Right renal pelvis (tissue), 4 donors: Measurements from ENCODE around the gene PCNT. TPM values are rescaled to one million over a fixed set of nuclear protein-coding genes. Genes with fewer than 3 reads are reported as not detected.
A peak's percentile ranks its signal among the peaks of the same experiment; 100 is the strongest.
"Not testable (repeated sequence)": the region's sequence is repeated elsewhere in the genome, so short reads cannot be mapped to it uniquely, and the experiment has no call there.

ENCODE experiments used
- DNase-seq, 4 donors: peaks; one replicate each; pipeline ENCODE4 v3.0.0-alpha.2; 2013; ENCODE audit warnings: low read depth in 4 of 4, low spot score in 3 of 4, missing footprints in 1 of 4
- polyA plus RNA-seq, 4 donors: library from polyadenylated mRNA; unstranded; fragments of 120-200 nt; gene quantifications; one replicate each; pipeline ENCODE4 v1.2.1, GENCODE V29; 2013; ENCODE audit not compliant: insufficient read length in 4 of 4

The PCNT gene
- polyA plus RNA-seq, 4 donors, result 32.0 to 34.6 (median 32.5) TPM

DNA sequence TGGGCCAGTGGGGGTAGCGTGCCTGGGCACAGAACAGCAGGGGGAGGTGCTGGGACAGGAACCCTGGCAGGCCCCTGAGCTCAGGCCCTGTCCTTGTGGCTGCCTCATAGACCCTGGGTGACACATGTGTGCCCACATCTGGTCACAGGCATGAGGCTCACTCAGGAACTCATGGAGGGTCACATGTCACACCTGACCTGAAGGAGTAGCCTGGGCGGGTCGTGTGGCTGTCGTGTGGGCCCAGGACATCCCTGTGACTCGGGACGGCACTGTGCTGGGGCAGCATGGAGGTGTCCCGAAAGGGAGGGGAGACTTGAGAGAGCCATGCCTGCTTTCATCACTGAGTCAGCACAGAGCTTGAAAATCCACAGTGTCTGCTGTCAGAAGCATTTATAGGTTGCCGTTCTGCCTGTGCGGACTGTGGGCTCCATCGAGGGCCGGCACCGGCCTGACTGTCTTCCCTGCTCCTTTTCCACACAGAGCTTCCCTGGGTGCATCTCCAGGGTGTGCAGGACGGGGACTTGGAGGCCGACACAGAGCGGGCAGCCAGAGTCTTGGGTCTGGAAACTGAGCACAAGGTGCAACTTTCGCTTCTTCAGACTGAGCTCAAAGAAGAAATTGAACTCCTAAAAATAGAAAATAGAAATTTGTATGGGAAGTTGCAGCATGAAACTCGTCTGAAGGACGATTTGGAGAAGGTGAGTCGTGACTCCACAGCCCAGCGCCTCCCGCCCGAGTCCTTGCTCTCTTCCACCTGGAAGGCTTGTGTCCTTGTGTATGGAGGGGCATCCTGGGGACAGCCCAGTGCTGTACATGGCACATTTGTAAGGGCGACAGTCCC is 32.8 kb downstream of the PCNT start:
- DNase-seq, result no peak

DNA sequence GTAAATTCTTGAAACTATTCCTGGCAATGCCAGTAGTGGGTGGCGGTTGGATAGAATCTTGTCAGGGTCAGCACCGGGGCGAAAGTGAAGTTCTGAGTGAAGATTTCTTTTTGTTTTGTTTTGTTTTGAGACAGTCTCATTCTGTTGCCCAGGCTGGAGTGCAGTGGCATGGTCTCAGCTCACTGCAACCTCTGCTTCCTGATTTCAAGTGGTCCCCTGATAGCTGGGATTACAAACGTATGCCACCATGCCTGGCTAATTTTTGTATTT is 33.3 kb downstream of the PCNT start:
- no peak for DNase-seq

DNA sequence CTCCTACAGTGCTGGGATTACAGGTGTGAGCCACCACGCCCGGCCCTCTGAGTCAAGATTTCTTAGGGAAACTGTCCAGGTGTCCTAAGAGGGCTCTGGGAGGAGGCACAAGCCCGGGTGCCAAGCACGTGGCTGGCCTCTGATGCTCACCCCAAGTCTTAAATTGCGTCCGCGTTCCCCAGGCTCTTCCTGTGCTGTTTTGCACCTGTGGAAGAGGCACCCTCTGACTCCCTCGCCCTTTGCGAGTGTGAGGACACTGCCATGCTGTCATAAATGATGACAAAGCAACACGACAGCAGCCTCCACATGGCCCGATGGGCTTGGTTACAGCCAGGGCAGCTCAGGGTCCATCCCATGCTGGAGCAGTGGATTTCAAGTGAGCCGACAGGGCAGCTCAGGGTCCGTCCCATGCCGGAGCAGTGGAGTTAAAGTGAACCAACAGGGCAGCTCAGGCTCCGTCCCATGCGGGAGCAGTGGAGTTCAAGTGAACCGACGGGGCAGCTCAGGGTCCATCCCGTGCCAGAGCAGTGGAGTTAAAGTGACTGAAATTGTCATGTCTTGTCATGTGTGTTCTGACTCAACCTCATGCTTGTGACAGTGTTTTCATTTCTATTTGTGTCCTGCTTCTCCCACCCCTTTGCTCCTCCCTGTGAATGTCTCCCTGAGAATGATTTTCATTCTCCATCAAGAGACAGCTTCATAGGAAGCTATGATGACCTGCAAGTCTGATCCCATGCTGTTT is 33.9 kb downstream of the PCNT start:
- DNase-seq, result no peak

DNA sequence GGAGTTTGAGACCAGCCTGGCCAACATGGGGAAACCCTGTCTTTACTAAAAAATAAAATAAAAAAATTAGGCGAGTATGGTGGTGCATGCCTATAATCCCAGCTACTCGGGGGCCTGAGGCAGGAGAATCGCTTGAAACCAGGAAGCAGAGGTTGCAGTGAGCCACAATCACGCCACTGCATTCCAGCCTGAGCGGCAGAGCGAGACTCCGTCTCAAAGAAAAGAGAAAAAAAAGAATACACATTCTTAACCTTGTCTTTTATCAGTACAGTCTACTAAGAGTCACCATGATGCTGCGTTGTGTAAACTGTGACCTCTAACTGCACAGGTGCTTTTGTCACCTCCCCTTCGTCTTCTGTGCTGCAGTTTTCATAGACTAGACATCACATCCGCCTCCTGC is 37.2 kb downstream of the PCNT start:
- no peak for DNase-seq

DNA sequence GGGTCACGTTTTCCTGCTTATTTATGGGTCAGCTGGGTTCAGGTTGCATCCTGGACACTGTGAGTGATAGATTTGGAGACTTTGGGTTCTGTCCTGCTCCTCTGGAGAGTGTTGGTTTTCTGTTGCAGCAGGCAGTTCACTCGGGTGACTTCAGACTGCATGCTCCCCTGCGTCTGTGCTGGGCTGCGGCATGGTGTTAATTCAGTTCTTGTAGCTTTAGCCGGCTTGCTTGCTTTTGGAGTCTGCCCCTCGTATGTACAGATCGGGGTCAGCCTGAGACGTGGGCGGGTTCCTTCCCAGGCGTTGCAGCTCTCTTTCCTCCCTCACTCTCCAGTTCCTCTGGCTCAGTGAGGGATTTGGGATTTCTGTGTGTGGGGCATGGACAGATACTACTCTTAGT is 38.0 kb downstream of the PCNT start:
- peak in 1 of 4 donors; percentile 50 for DNase-seq

DNA sequence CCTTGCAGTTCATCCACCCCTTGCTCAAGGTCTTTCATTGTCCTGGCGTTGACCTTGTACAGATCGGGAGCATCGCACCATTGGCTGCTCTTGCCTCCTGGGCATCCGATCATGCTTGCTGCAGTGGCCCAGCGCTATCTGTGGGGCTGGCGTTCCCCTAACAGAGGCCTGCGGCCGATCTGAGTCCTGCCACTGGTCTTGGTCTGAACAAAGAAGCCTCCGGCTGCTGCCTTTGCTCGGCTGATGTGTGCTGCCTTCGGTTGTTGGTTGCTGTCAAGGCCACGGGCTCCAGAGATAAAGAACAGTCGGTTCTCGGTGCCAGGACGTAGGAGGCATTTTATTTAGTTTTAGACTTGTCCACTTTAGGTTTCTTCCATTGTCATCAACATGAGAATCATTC is 39.0 kb downstream of the PCNT start:
- no peak for DNase-seq

DNA sequence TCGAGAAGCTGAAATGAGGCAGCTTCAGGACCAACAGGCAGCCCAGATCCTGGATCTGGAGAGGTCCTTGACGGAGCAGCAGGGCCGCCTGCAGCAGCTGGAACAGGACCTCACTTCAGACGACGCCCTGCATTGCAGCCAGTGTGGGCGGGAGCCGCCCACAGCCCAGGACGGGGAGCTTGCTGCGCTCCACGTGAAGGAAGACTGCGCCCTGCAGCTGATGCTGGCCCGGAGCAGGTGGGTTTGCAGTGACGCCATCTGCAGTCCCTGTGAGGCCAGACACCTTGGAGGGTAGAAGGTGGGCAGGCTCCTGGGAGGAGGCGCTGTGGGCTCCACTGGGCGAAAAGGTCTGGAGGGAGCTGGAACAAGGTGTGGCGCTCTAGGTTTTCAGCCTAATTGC is 39.7 kb downstream of the PCNT start:
- DNase-seq, result no peak

DNA sequence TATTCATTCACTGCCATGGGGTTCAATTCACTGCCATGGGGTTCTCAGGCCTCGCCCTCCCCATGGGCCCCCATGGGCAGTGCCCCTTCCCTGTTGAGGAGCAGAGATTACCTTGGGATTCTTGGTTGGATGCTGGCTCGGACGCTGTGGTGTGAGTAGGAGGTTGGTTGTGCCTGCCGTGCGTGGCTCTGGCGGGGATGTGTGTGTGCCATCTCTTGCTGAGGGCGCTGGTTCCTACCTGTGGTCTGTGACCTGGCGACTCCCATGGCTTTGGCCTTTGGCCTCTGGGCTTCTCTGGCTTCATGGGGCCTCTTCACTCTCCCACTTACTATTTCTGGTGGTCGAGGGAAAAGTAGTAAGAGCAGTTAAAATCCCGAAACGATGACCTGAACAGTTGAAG is 42.1 kb downstream of the PCNT start:
- DNase-seq, result no peak

DNA sequence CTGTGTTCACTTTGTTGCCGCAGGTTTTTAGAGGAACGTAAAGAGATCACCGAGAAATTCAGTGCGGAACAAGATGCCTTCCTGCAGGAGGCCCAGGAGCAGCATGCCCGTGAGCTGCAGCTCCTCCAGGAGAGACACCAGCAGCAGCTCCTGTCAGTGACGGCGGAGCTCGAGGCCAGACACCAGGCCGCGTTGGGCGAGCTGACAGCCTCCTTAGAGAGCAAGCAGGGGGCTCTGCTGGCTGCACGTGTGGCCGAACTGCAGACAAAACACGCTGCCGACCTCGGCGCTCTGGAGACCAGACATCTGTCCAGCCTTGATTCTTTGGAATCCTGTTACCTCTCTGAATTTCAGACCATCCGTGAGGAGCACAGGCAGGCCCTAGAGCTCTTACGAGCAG is 42.6 kb downstream of the PCNT start:
- DNase-seq, result no peak

DNA sequence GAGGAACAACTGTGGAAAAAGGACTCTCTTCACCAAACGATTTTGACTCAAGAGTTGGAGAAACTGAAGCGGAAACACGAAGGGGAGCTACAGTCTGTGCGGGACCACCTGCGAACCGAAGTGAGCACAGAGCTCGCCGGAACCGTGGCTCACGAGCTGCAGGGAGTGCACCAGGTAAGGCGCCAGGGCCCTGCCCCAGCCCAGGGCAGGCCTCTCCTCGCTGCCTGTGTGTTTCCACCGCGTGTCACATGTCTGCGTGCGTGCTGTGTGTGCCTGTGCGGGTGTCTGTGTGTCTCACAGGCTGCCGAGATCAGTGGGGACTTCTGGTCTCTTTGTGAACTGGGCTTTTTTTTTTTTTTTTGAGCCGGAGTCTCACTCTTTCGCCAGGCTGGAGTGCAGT is 43.0 kb downstream of the PCNT start:
- DNase-seq, result no peak

DNA sequence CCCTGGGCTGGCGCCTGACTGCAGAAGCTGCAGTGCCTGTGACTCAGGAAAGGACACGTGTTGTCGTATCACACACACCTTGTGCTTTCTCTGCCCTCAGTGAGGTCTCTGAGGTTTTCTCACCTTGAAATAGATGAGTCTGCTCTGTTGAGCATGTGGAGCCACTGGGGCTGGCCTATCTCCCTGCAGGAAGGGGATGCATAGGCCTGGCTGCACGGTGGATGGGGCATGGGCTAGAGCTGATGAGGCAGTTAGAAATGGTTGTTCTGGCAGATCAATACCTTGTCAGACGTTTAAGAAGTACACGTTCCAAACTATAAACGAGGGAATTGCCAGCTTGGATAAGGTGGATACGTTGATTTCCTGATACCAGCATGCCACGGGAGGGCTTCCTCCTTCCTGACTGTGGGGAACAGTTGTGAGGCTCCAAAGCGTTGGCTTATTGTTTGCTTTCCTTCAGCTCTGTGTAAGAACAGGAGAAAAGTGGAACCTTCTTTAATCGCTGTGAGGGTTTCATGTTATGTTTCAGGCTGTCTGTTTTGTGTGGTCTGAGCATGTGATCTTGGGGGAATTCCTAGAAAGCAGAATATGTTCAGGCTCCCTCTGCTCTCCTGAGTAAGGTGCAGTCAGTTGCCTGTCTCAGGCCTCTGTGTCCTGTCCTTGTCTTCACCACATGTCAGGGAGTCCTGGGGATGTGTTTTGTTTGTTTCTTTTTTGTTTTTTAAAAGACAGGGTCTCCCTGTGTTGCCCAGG is 44.8 kb downstream of the PCNT start:
- no peak for DNase-seq

DNA sequence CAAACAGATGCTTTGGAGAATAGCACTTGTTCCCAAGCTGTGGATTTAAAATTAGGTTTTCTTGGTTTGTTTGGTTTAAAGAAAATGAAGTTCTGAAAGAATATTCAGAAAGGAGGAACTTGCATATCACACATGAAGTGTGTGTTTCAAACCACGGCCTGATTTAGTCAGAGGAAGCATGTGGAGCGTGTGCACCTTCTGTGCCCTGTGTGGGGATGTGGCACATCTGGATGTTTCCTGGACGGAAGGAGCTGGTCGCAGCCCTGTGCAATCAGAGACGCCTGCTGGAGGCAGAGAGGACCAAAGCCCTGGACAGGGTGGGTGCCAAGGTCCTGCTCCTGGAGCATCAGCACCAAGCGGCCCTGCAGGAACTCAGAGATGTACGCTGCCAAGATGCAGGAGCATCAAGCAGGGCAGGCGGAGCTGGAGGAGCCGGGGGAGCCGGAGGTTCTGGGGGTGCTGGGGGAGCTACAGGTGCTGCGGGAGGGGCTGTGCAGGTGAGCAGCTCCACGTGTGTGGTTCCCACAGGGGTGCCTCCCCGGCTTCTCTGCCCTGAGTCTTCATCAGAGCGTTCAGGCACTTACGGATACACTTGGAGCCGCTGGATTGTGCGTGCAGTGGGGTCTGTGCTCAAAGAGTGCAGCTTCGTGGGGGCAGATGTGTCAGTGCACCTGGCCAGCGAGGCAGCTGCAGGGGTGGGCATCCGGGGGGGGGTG is 45.7 kb downstream of the PCNT start:
- DNase-seq, result no peak

DNA sequence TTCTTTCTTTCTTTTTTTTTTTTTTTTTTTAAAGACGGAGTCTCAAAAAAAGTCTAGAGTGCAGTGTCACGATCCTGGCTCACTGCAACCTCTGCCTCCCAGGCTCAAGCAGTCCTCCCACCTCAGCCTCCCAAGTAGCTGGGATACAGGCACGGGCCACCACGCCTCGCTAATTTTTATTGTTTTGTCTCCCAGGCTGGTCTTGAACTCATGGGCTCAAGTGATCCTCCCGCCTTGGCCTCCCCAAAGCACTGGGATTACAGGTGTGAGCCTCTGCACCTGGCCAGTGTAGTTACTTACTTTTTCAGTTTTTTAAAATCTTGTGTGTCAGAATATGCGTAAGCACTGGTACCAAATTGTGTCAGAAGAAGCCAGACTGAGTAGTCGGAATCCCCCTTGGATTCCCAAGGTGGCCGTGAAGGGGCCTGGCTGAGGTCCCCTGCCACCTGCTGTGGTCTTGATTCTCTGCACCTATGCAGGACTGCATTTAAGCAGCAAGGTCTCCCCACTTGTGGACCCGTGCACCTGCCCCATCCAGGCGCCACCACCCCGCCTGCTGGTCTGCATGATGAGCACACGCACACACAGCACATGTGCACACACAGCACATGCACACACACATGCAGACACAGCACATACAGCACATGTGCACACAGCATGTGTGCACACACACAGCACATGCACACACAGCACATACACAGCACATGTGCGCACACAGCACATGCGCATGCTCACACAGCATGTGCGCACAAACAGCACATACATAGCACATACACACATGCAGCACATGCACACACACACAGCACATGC is 47.5 kb downstream of the PCNT start:
- no peak for DNase-seq

DNA sequence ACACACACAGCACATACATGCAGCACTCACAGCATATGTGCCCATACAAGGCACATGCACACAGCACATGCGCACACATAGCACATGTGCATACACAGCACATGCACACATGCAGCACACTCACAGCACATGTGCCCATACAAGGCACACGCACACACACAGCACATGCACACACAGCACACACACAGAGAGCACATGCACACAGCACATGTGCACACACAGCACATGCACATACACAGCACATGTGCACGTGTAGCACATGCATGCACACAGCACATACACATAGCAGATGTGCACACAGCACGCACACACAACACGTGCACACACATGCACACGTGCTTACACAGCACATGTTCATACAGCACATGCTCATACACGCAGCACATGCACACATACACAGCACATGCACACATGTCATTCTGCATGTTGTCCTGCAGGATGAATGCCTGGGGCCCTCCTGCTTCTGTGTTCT is 48.1 kb downstream of the PCNT start:
- no peak for DNase-seq

DNA sequence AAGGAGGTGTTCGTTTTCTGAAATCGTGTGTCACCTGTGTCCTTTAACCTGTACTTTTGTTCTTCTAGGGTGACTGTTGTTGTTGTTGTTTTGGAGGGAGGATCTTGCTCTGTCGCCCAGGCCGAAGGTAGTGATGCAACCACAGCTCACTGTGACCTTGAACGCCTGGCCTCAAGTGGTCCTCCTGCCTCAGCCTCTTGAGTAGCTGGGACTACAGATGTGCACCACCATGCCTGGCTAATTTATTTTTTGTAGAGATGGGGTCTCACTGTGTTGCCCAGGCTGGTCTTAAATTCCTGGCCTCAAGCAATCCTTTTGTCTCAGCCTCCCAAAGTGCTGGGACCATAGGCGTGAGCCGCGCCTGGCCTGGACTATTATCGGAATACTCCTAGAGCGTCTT is 49.0 kb downstream of the PCNT start:
- not testable (repeated sequence) for DNase-seq

DNA sequence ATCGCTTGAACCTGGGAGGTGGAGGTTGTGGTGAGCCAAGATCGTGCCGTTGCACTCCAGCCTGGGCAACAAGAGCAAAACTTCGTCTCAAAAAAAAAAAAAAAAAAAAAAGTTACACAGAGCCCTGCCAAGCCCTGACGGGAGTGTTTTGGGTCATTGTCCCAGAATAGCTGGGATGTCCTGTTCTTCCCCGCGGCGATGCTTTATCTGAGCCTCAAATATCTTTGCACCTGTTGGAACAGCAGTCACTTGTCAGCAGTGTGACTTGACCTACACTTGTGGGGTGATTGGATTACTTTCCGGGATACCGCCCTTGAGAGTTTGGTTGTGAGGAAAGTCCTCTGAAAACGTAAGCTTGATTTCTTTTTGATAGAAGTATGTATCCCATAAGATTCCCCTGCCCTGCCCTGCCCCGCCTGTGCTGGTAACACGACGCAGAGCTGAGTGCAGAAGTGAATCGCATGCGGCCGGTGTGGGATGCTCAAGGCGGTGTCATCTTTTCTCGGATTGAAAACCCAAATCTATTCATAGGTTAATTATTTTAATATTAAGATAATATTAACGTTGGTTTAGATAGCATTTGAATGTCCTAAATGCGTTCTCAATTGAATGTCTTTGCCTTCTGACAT is 50.9 kb downstream of the PCNT start:
- no peak for DNase-seq

DNA sequence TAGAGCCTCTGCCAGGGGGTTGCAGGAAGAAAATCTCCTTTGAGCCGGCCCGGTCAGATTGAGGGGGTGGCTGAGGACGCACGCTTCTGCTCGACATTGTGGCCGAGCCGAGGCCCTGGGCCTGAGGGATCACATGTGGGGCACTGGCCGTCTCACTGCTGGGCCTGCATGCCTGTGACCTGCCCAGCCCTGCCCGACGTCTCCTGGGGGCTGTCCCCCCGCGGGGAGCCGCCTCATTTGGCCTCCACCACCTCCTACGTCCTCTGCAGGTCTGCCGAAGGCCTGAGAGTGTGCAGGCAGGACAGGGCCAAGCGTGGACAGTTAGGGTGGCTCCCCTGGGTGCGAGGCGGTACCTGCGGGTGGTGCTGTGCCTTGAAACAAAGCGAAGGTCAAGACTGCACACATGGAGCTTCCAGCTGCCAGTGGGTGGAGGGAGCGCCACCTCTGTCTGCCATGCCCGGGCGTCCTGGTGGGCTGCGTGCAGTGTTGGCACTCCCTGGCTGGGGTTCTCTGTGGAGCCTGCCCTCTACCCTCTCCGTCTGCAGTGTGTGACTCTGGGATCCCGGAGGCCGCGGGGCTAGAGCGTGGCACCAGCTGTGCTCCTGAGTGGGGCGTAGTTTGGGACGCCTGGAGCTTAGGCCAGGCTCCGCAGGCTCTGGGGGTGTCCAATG is 51.7 kb downstream of the PCNT start:
- no peak for DNase-seq

DNA sequence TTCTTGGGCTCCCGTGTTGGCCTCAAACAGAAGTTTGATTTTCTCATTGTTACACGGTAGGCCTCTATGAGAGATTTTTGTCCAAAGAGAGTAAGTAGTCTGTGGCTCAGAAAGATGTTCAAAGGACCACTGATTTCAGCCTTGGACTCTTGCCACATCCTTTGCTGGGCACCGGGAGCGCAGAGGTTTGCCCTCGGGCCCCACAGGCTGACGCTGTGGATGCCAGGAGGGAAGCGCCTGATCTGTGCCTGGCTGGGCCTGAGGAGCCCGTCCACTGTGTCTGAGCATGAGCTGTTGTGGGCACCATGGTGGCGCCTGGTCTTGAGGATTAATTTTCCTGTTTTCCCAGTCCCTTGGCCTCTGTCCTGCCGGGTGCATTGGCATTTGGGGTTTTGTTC is 52.3 kb downstream of the PCNT start:
- no peak for DNase-seq

DNA sequence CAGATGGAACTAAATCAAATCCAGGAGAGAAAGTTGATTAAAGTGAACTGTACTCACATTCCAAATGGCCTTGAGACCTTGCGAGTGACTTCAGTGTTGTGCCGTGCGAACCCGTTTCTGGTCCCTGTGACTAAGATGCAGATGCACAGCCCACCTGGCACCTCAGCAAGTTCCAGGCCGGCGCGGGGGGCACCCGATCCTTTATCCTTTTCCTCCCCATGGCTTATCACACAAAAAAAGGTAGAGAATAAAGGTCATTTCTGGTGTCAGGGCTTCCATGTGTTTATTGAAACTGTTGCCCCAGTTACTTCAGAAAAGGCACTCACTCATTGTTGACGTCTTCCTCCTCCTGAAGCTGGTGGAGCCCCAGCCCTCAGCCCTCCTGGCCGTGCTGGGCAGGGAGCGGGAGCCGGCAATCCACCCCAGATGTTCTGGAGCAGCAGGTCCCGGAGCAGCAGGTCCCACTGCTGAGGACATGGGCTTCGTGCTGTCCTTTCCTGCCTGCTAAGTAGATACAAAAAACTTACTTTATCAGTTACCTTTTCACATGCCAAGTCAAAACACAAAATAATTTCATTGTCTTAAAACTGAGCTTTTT is 53.0 kb downstream of the PCNT start:
- DNase-seq, result no peak
